WTC11 (cell line): ENCODE measurements around the gene PSMD6. TPM values are rescaled to one million over a fixed set of nuclear protein-coding genes. Genes with fewer than 3 reads are reported as not detected.

Experiments used
- ATAC-seq: fragments of 200-7000 bp; cut with Tn5 transposase; 2 replicates; pipeline ENCODE4 v1.10.0; 2021; ENCODE audit warnings: mild to moderate bottlenecking, moderate library complexity
- CTCF ChIA-PET: fragments of 300-600 bp; sonication (Branson Sonifier 250); formaldehyde crosslinking; loops from one replicate; lab custom pipeline; 2021; ENCODE audit warnings: antibody characterized with exemption; lab: Charles Lee
- POLR2A ChIA-PET: fragments of 350-600 bp; sonication (Branson Sonifier 250); formaldehyde crosslinking; loops from one replicate; lab custom pipeline; 2021; ENCODE audit warnings: antibody characterized with exemption; lab: Charles Lee
- DNase-seq: peaks from one replicate; pipeline ENCODE4 v3.0.0; 2021; ENCODE audit warnings: low spot score
- H3K27ac Mint-ChIP-seq: 2 replicates; pipeline ENCODE4 v1.8.0; 2021; ENCODE audit warnings: mixed read lengths
- H3K27me3 Mint-ChIP-seq: 2 replicates; pipeline ENCODE4 v1.8.0; 2021; ENCODE audit warnings: low read depth, mild to moderate bottlenecking, moderate library complexity, mixed read lengths
- H3K36me3 Mint-ChIP-seq: 2 replicates; pipeline ENCODE4 v1.8.0; 2021; ENCODE audit warnings: mixed read lengths
- H3K4me1 Mint-ChIP-seq: 2 replicates; pipeline ENCODE4 v1.8.0; 2022; ENCODE audit warnings: mixed read lengths
- H3K4me3 Mint-ChIP-seq: 2 replicates; pipeline ENCODE4 v1.8.0; 2021; ENCODE audit warnings: mild to moderate bottlenecking, moderate library complexity, mixed read lengths
- H3K9me3 Mint-ChIP-seq: 2 replicates; pipeline ENCODE4 v1.8.0; 2021; ENCODE audit warnings: mixed read lengths
- ARID4B ChIP-seq: sonication (generic); formaldehyde crosslinking; IDR thresholded peaks from 2 replicates; pipeline ENCODE4 v1.8.0; 2023; ENCODE audit warnings: missing genetic modification reagents, mild to moderate bottlenecking, borderline replicate concordance
- ELF4 ChIP-seq: sonication (generic); formaldehyde crosslinking; IDR thresholded peaks from 2 replicates; pipeline ENCODE4 v1.8.1; 2022; ENCODE audit warnings: low read depth, mild to moderate bottlenecking, moderate library complexity, missing genetic modification reagents
- ESRRA ChIP-seq: sonication (generic); formaldehyde crosslinking; IDR thresholded peaks from 2 replicates; pipeline ENCODE4 v1.8.1; 2022; ENCODE audit warnings: mild to moderate bottlenecking, missing genetic modification reagents, borderline replicate concordance
- ETV6 ChIP-seq: sonication (generic); formaldehyde crosslinking; IDR thresholded peaks from 2 replicates; pipeline ENCODE4 v1.8.1; 2022; ENCODE audit warnings: mild to moderate bottlenecking, missing genetic modification reagents
- GTF2I ChIP-seq: fragments of 250-450 bp; sonication (Bioruptor Pico); conservative IDR thresholded peaks from 2 replicates; pipeline ENCODE4 v1.4.0; 2021; ENCODE audit warnings: mild to moderate bottlenecking
- KAT7 ChIP-seq: sonication (generic); formaldehyde crosslinking; IDR thresholded peaks from 2 replicates; pipeline ENCODE4 v1.8.1; 2023; ENCODE audit warnings: missing genetic modification reagents, mild to moderate bottlenecking, borderline replicate concordance
- MAX ChIP-seq: sonication (generic); formaldehyde crosslinking; IDR thresholded peaks from 2 replicates; pipeline ENCODE4 v1.8.0; 2022; ENCODE audit warnings: mild to moderate bottlenecking, missing genetic modification reagents
- NFATC4 ChIP-seq: fragments of 250-450 bp; sonication (Bioruptor Pico); IDR thresholded peaks from 2 replicates; pipeline ENCODE4 v1.9.0; 2021; ENCODE audit warnings: mild to moderate bottlenecking
- NR2C2 ChIP-seq: sonication (generic); formaldehyde crosslinking; IDR thresholded peaks from 2 replicates; pipeline ENCODE4 v1.8.0; 2022; ENCODE audit warnings: mild to moderate bottlenecking, missing genetic modification reagents
- PRDM15 ChIP-seq: sonication (generic); formaldehyde crosslinking; IDR thresholded peaks from 2 replicates; pipeline ENCODE4 v1.8.0; 2022; ENCODE audit warnings: missing genetic modification reagents
- PREB ChIP-seq: sonication (generic); formaldehyde crosslinking; IDR thresholded peaks from 2 replicates; pipeline ENCODE4 v1.8.1; 2022; ENCODE audit warnings: mild to moderate bottlenecking, missing genetic modification reagents, moderate library complexity, borderline replicate concordance
- SMAD3 ChIP-seq: sonication (generic); formaldehyde crosslinking; IDR thresholded peaks from 2 replicates; pipeline ENCODE4 v1.8.0; 2022; ENCODE audit warnings: missing genetic modification reagents, mild to moderate bottlenecking, borderline replicate concordance
- SMAD4 ChIP-seq: sonication (generic); formaldehyde crosslinking; IDR thresholded peaks from 2 replicates; pipeline ENCODE4 v1.8.0; 2022; ENCODE audit warnings: mild to moderate bottlenecking, missing genetic modification reagents
- TEAD4 ChIP-seq: sonication (generic); formaldehyde crosslinking; IDR thresholded peaks from 2 replicates; pipeline ENCODE4 v1.8.0; 2022; ENCODE audit warnings: mild to moderate bottlenecking, missing genetic modification reagents
- ZBTB21 ChIP-seq: sonication (generic); formaldehyde crosslinking; IDR thresholded peaks from 2 replicates; pipeline ENCODE4 v1.8.1; 2023; ENCODE audit warnings: mild to moderate bottlenecking, missing genetic modification reagents, borderline replicate concordance
- ZNF121 ChIP-seq: sonication (generic); formaldehyde crosslinking; IDR thresholded peaks from 2 replicates; pipeline ENCODE4 v1.8.0; 2023; ENCODE audit warnings: missing genetic modification reagents
- ZNF396 ChIP-seq: fragments of 250-450 bp; sonication (Bioruptor Pico); IDR thresholded peaks from 2 replicates; pipeline ENCODE4 v1.8.0; 2021; ENCODE audit warnings: mild to moderate bottlenecking, moderate library complexity, borderline replicate concordance
- ZNF532 ChIP-seq: fragments of 250-450 bp; sonication (Bioruptor Pico); IDR thresholded peaks from 2 replicates; pipeline ENCODE4 v1.9.0; 2021; ENCODE audit warnings: mild to moderate bottlenecking, borderline replicate concordance
- total RNA-seq: library from RNA; stranded (reverse); gene quantifications from 3 replicates; pipeline ENCODE4 v1.2.3, GENCODE V29; 2021
- TF ChIP-seq, protein P1 (sequence below): fragments of 250-450 bp; sonication (Bioruptor Pico); IDR thresholded peaks from 2 replicates; pipeline ENCODE4 v1.9.0; 2021; ENCODE audit warnings: mild to moderate bottlenecking

The PSMD6 gene
- total RNA-seq, 1 experiment from 2014 or later, result 105 TPM

DNA sequence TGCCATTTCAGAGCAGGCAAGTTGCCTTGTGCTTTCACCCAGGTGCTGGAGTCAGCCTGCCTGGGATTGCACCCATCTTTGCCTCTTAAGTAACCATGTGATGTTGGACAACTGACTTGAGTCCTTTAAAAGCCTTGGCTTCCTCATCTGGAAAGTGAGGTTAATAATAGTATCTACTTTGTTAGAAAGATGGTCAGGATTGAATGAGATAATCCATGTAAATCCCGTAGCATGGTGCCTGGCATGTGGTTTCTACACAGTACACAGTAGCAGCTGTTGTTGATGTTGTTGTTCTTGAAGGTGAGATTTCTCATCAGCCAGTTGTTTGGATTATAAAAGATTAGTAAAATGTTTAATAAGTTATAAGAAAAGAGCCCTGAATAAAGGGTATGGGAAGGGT lies 48.8 kb downstream of the PSMD6 start (continued):
- TF ChIP-seq ZNF532 (CRISPR knock-in tag) (no peak), MAX (CRISPR knock-in tag) (no peak), PRDM15 (no peak), NFATC4 (CRISPR knock-in tag) (no peak), PREB (no peak), SMAD4 (no peak)

- no peak for ATAC-seq
- ChIA-PET POLR2A (no interaction called here), CTCF (interaction anchor here (2.9 kb wide), 1 partner anchor 20 kb away, joined by 13 read pairs; no protein-coding TSS in a partner anchor)
- no peaks in the 10 kb centered on the region for H3K27me3 Mint-ChIP-seq
- no peak for DNase-seq
- no peaks in the 10 kb centered on the region for H3K36me3 Mint-ChIP-seq
- no peak overlapping the region for H3K4me3 Mint-ChIP-seq
- no peaks in the 10 kb centered on the region for H3K9me3 Mint-ChIP-seq
- peak overlapping the region; percentile 3; the same call in 1 of the 2 replicates for H3K27ac Mint-ChIP-seq
- H3K4me1 Mint-ChIP-seq, result peaks cover 52% of the 10 kb centered on the region
- TF ChIP-seq ETV6 (CRISPR knock-in tag) (no peak), ARID4B (CRISPR knock-in tag) (no peak), TEAD4 (no peak), ZBTB21 (no peak), NR2C2 (no peak), ELF4 (CRISPR knock-in tag) (no peak), ZNF121 (CRISPR knock-in tag) (no peak), ESRRA (CRISPR knock-in tag) (no peak), GTF2I (CRISPR knock-in tag) (no peak), SMAD3 (CRISPR knock-in tag) (no peak), ZNF396 (no peak), KAT7 (no peak)
- TF ChIP-seq, protein P1, sequence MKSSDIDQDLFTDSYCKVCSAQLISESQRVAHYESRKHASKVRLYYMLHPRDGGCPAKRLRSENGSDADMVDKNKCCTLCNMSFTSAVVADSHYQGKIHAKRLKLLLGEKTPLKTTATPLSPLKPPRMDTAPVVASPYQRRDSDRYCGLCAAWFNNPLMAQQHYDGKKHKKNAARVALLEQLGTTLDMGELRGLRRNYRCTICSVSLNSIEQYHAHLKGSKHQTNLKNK (CRISPR knock-in tag), result no peak
Observed at GRCh38 chr3:63973406-63973805, 49.9 kb downstream of the PSMD6 start.
